DND-41 (cell line): ENCODE results near the gene WFIKKN1.

ENCODE experiments used
- EZH2 ChIP-seq: IDR thresholded peaks from 3 replicates; pipeline ENCODE4 v1.6.1; 2012; ENCODE audit warnings: borderline replicate concordance, low read depth, mild to moderate bottlenecking, moderate library complexity, low read length, inconsistent platforms; ENCODE audit not compliant: severe bottlenecking
- TF ChIP-seq, protein P1 (sequence below): IDR thresholded peaks from 2 replicates; pipeline ENCODE4 v1.5.1; 2012; ENCODE audit warnings: borderline replicate concordance, low read length, moderate library complexity, mild to moderate bottlenecking; ENCODE audit not compliant: poor library complexity, severe bottlenecking; ENCODE audit errors: extremely low read depth

DNA sequence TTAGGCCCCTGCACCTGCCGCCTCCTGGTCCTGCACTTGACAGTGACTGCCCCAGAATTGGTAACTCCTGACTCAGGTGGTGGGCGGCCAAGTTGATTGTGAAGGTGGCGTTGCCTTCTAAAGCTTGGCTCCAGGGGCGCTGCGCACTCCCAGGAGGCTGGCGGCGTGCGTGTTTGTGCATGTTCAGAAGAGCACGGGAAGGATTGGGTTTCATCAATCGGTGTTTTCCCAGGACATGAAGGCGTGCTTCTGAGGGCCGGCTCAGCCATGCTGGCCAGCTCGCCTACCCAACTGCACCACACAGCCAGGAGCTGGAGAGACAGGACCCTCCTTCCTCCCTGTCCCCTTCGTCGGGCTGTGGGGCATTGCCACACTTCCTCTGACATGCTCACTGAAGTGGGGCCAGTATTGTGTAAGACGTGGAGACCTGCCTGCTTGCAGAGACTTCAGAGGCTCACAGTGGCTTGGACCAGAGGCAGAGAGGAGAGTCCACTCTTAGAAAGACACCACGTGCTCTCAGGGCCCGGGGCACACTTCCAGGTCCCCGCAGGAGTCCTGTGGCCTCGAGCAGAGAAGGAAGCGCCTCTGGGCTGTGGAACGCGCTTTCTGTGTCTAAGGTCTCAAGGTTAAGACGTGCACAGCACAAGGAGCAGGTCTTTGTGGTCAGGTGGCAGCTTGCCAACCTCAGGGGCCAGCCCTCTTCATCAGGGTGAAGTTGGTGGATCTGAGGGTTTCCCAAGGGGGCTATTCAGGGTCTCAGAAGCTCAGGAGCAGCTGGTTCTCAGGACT lies 38.1 kb upstream of the WFIKKN1 start:
- TF ChIP-seq, protein P1, sequence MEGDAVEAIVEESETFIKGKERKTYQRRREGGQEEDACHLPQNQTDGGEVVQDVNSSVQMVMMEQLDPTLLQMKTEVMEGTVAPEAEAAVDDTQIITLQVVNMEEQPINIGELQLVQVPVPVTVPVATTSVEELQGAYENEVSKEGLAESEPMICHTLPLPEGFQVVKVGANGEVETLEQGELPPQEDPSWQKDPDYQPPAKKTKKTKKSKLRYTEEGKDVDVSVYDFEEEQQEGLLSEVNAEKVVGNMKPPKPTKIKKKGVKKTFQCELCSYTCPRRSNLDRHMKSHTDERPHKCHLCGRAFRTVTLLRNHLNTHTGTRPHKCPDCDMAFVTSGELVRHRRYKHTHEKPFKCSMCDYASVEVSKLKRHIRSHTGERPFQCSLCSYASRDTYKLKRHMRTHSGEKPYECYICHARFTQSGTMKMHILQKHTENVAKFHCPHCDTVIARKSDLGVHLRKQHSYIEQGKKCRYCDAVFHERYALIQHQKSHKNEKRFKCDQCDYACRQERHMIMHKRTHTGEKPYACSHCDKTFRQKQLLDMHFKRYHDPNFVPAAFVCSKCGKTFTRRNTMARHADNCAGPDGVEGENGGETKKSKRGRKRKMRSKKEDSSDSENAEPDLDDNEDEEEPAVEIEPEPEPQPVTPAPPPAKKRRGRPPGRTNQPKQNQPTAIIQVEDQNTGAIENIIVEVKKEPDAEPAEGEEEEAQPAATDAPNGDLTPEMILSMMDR, result no peak
- no peak for TF ChIP-seq EZH2
